Vagina (tissue), 2 donors: Measurements from ENCODE around the gene PRRT2.

ENCODE experiments used
- CTCF ChIP-seq, 3 experiments: fragments of 450-650 bp in 2 of 3; fragments of 200-600 bp in 1 of 3; sonication (generic) in 1 of 3; IDR thresholded peaks; one replicate each; pipeline ENCODE4 v1.5.1; 2017 to 2019; ENCODE audit warnings: antibody characterized with exemption in 3 of 3, mild to moderate bottlenecking in 2 of 3, moderate library complexity in 2 of 3
- POLR2A ChIP-seq, 2 donors: fragments of 450-650 bp; IDR thresholded peaks; one replicate each; pipeline ENCODE4 v1.6.1; 2017; ENCODE audit warnings: antibody characterized with exemption in 2 of 2, mild to moderate bottlenecking in 2 of 2, moderate library complexity in 2 of 2
- POLR2AphosphoS5 ChIP-seq, 2 donors: sonication (generic); formaldehyde crosslinking; IDR thresholded peaks; one replicate each; pipeline ENCODE4 v1.9.0; 2017; ENCODE audit warnings: antibody characterized with exemption in 2 of 2, mild to moderate bottlenecking in 2 of 2, low read depth in 1 of 2; ENCODE audit not compliant: insufficient read depth in 1 of 2

GRCh38 chr16:29849505-29849904 lies 37.5 kb downstream of the PRRT2 start:
- no peak for TF ChIP-seq POLR2A (IDR thresholded peaks at IDR 0.05)
- no peak for TF ChIP-seq POLR2AphosphoS5 (IDR thresholded peaks at IDR 0.05; ENCODE audit: insufficient read depth in 1 of 2, low read depth in 1 of 2)
- no peak for TF ChIP-seq CTCF (IDR thresholded peaks at IDR 0.05)
